ENCODE data around the gene ISLR2. TPM values are rescaled to one million over a fixed set of nuclear protein-coding genes. Genes with fewer than 3 reads are reported as not detected.

The ISLR2 gene
- total RNA-seq, 1 experiment from 2014 or later, result not detected

- Mint-ChIP-seq H3K4me1 (ENCODE audit: low read depth, unreplicated experiment) (no peaks in the 10 kb centered on the region), H3K9me3 (ENCODE audit: low read depth, unreplicated experiment) (no peaks in the 10 kb centered on the region), H3K27ac (ENCODE audit: unreplicated experiment) (no peak overlapping the region), H3K36me3 (ENCODE audit: insufficient read depth, unreplicated experiment) (peaks cover 6% of the 10 kb centered on the region), H3K27me3 (ENCODE audit: unreplicated experiment) (peaks cover 37% of the 10 kb centered on the region), H3K4me3 (ENCODE audit: low read depth, unreplicated experiment) (no peak overlapping the region)
- intact Hi-C loops (cut with micrococcal nuclease; ENCODE audit: unreplicated experiment), result no loop called here
- CTCF ChIA-PET, result interaction anchor here (0.6 to 1.3 kb wide), 3 partner anchors 79 to 190 kb away, joined by 3 to 4 read pairs (median 4); no protein-coding TSS in a partner anchor
- BruUV-seq (replicated peaks), result no TSS peak
- no peak for TF ChIP-seq CTCF (IDR thresholded peaks at IDR 0.05; ENCODE audit: unreplicated experiment)
- no peak for DNase-seq
These were observed 7.1 kb downstream of the ISLR2 start for GRCh38 chr15:74137537-74137894.

GRCh38 chr15:74138642-74139041 lies 8.3 kb downstream of the ISLR2 start:
- Mint-ChIP-seq H3K9me3 (ENCODE audit: low read depth, unreplicated experiment) (no peaks in the 10 kb centered on the region), H3K36me3 (ENCODE audit: insufficient read depth, unreplicated experiment) (peaks cover 6% of the 10 kb centered on the region), H3K4me3 (ENCODE audit: low read depth, unreplicated experiment) (no peak overlapping the region), H3K27me3 (ENCODE audit: unreplicated experiment) (peaks cover 31% of the 10 kb centered on the region), H3K27ac (ENCODE audit: unreplicated experiment) (no peak overlapping the region), H3K4me1 (ENCODE audit: low read depth, unreplicated experiment) (no peaks in the 10 kb centered on the region)
- CTCF ChIA-PET, result interaction anchor here (1.3 kb wide), 1 partner anchor 169 kb away, joined by 4 read pairs; no protein-coding TSS in a partner anchor
- intact Hi-C loops (cut with micrococcal nuclease; ENCODE audit: unreplicated experiment), result no loop called here
- no TSS peak for BruUV-seq (replicated peaks)
- no peak for TF ChIP-seq CTCF (IDR thresholded peaks at IDR 0.05; ENCODE audit: unreplicated experiment)
- no peak for DNase-seq

- Mint-ChIP-seq H3K9me3 (ENCODE audit: low read depth, unreplicated experiment) (no peaks in the 10 kb centered on the region), H3K27ac (ENCODE audit: unreplicated experiment) (no peak overlapping the region), H3K4me3 (ENCODE audit: low read depth, unreplicated experiment) (no peak overlapping the region), H3K36me3 (ENCODE audit: insufficient read depth, unreplicated experiment) (peaks cover 5% of the 10 kb centered on the region), H3K4me1 (ENCODE audit: low read depth, unreplicated experiment) (no peaks in the 10 kb centered on the region), H3K27me3 (ENCODE audit: unreplicated experiment) (peaks cover 27% of the 10 kb centered on the region)
- no peak for DNase-seq
- no peak for TF ChIP-seq CTCF (IDR thresholded peaks at IDR 0.05; ENCODE audit: unreplicated experiment)
- intact Hi-C loops (cut with micrococcal nuclease; ENCODE audit: unreplicated experiment), result loop anchor here (5.0 kb wide), 1 partner anchor 61 kb away; the partner anchor contains the start of gene STRA6
- no TSS peak for BruUV-seq (replicated peaks)
- CTCF ChIA-PET, result no interaction called here
These were observed 11.2 kb downstream of the ISLR2 start for GRCh38 chr15:74141591-74141990.

- no peak overlapping the region for H3K27ac Mint-ChIP-seq (ENCODE audit: unreplicated experiment)
- BruUV-seq (replicated peaks), result no TSS peak
- peak; percentile 33 for TF ChIP-seq CTCF (IDR thresholded peaks at IDR 0.05; ENCODE audit: unreplicated experiment)
- DNase-seq, result peak; percentile 38
- no peaks in the 10 kb centered on the region for H3K9me3 Mint-ChIP-seq (ENCODE audit: low read depth, unreplicated experiment)
- H3K27me3 Mint-ChIP-seq (ENCODE audit: unreplicated experiment), result peaks cover 23% of the 10 kb centered on the region
- intact Hi-C loops (cut with micrococcal nuclease; ENCODE audit: unreplicated experiment), result loop anchor here (5.0 kb wide), 1 partner anchor 58 kb away; the partner anchor contains the start of gene STRA6
- CTCF ChIA-PET, result interaction anchor here (0.8 to 1.5 kb wide), 9 partner anchors 13 to 167 kb away, joined by 3 to 12 read pairs (median 3); partner anchors contain the start of gene CCDC33
- H3K36me3 Mint-ChIP-seq (ENCODE audit: insufficient read depth, unreplicated experiment), result no peaks in the 10 kb centered on the region
- H3K4me1 Mint-ChIP-seq (ENCODE audit: low read depth, unreplicated experiment), result no peaks in the 10 kb centered on the region
- H3K4me3 Mint-ChIP-seq (ENCODE audit: low read depth, unreplicated experiment), result no peak overlapping the region
These were observed 13.9 kb downstream of the ISLR2 start for GRCh38 chr15:74144153-74144775.

All from Calu3 (cell line).